BE2C (cell line): ENCODE measurements around the gene CALM3.

Experiments used
- DNase-seq: peaks from one replicate; pipeline ENCODE4 v3.0.0-alpha.2; 2020
- H3K27me3 ChIP-seq: fragments of 250-450 bp; sonication (Bioruptor Pico); 2 replicates; pipeline ENCODE4 v1.5.1; 2020; ENCODE audit warnings: mild to moderate bottlenecking
- H3K36me3 ChIP-seq: fragments of 250-450 bp; sonication (Bioruptor Pico); 2 replicates; pipeline ENCODE4 v1.5.1; 2020; ENCODE audit warnings: mild to moderate bottlenecking
- H3K4me1 ChIP-seq: fragments of 250-450 bp; sonication (Bioruptor Pico); 2 replicates; pipeline ENCODE4 v1.5.1; 2020
- H3K4me3 ChIP-seq: 2 replicates; pipeline ENCODE4 v1.5.1; 2011; ENCODE audit warnings: low read depth, low read length
- H3K9me3 ChIP-seq: fragments of 250-450 bp; sonication (Bioruptor Pico); 2 replicates; pipeline ENCODE4 v1.5.1; 2020
- CTCF ChIP-seq: IDR thresholded peaks from 2 replicates; pipeline ENCODE4 v1.5.1; 2012; ENCODE audit warnings: mild to moderate bottlenecking, low read depth, low read length

The CALM3 gene

DNA sequence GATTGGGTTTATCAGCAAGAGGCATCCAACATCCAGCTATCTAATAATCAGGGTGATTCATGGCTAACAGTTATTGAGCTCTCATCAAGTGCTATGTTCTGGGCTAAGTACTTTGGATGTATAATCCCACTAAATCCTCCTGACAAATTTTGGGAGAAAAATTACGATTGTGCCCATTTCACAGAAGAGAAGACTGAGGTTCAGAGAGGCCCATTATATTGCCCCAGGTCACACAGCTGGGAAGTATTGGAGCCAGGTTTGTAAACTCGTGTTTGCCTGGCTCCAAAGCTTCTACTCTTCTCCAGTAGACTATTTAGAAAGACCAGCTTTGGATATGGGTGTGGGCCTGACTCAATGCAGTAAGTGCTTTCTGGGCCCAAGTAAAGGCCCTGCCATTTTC, 20.9 kb upstream of the CALM3 start:
- TF ChIP-seq CTCF, result no peak
- no peaks in the 10 kb centered on the region for H3K9me3 ChIP-seq
- no peak for DNase-seq

GRCh38 chr19:46585539-46585938, 15.6 kb upstream of the CALM3 start:
- Histone ChIP-seq H3K36me3 (no peaks in the 10 kb centered on the region), H3K4me1 (no peaks in the 10 kb centered on the region), H3K27me3 (peaks cover 9% of the 10 kb centered on the region), H3K9me3 (no peaks in the 10 kb centered on the region), H3K4me3 (no peak overlapping the region)
- no peak for DNase-seq
- no peak for TF ChIP-seq CTCF

More for the DNA sequence above, 20.9 kb upstream of the CALM3 start:
- Histone ChIP-seq H3K4me3 (no peak overlapping the region), H3K27me3 (no peaks in the 10 kb centered on the region; the same call in 1 of the 2 replicates), H3K4me1 (no peaks in the 10 kb centered on the region), H3K36me3 (no peaks in the 10 kb centered on the region)

DNA sequence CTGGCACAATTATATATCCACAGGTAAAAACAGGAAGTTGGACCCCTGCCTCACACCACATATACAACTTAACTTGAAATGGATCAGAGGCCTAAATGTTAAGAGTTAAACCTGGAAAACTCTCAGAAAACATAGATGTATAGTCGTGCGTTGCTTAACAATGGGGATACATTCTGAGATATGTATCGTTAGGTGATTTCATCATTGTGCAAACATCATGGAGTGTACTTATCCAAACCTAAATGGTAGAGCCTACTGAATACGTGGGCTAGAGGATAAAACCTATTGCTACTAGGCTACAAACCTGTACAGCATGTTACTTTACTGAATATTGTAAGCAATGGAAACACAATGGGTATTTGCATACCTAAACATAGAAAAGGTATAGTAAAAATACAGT, 14.8 kb upstream of the CALM3 start:
- Histone ChIP-seq H3K36me3 (no peaks in the 10 kb centered on the region), H3K4me3 (no peak overlapping the region), H3K4me1 (no peaks in the 10 kb centered on the region), H3K9me3 (no peaks in the 10 kb centered on the region), H3K27me3 (peaks cover 9% of the 10 kb centered on the region)
- no peak for DNase-seq
- no peak for TF ChIP-seq CTCF

DNA sequence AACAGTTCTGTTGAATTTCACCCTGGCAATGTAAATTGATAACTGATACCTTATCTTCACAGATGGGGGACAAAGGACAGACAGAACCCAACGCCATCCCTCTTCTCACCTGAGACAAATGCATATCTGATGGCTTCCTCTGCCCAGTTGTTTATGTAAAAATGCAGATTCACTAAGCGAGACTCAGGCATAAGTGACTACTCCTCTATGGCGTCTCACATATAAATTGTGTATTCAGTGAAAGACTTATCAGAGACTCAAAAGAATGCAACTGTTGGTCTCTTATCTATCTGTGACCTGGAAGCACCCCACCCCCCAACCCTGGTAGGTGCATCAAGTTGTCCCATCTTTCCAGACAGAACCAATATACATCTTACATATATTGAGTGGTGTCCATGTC, 13.3 kb upstream of the CALM3 start:
- no peaks in the 10 kb centered on the region for H3K9me3 ChIP-seq
- DNase-seq, result no peak
- TF ChIP-seq CTCF, result no peak

DNA sequence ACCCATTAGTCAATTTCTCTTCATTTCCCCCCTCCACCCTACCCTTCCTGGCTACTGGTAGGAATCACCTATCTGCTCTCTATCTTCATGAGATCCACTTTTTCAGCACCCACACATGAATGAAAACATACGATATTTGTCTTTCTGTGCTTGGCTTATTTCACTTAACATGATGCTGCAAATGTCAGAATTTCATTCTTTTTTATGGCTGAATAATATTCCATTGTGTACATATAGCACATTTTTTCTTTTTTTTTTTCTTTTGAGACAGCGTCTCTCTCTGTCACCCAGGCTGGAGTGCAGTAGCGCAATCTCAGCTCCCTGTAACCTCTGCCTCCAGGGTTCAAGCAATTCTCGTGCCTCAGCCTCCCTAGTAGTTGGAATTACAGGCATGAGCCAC, 9.9 kb upstream of the CALM3 start:
- H3K4me3 ChIP-seq, result no peak overlapping the region
- no peaks in the 10 kb centered on the region for H3K36me3 ChIP-seq
- H3K4me1 ChIP-seq, result no peaks in the 10 kb centered on the region
- H3K27me3 ChIP-seq, result peaks cover 1% of the 10 kb centered on the region; the same call in 1 of the 2 replicates
- no peak for TF ChIP-seq CTCF
- DNase-seq, result no peak
- H3K9me3 ChIP-seq, result no peaks in the 10 kb centered on the region

More for the DNA sequence above, 13.3 kb upstream of the CALM3 start:
- peaks cover 9% of the 10 kb centered on the region for H3K27me3 ChIP-seq
- no peaks in the 10 kb centered on the region for H3K4me1 ChIP-seq
- H3K36me3 ChIP-seq, result no peaks in the 10 kb centered on the region
- H3K4me3 ChIP-seq, result no peak overlapping the region

DNA sequence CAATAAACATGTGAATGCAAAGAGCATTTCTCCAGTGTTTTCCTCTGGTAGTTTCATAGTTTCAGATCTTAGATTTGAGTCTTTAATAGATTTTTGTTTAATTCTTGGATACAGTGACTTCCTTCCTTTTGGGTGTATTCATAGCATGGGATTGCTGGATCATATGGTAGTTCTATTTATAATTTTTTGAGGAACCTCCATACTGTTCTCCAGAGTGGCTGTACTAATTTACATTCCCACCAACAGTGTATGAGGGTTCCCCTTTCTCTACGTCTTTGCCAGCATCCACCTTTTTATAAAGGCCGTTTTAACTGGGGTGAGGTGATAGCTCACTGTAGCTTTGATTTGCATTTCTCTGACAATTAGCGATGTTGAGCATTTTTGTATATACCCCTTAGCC, 9.3 kb upstream of the CALM3 start:
- Histone ChIP-seq H3K36me3 (no peaks in the 10 kb centered on the region), H3K4me1 (no peaks in the 10 kb centered on the region), H3K27me3 (no peaks in the 10 kb centered on the region), H3K9me3 (no peaks in the 10 kb centered on the region), H3K4me3 (no peak overlapping the region)
- no peak for TF ChIP-seq CTCF
- no peak for DNase-seq
